Measurements from ENCODE around the gene PRKN.
"Not testable (repeated sequence)": the region's sequence is repeated elsewhere in the genome, so short reads cannot be mapped to it uniquely, and the experiment has no call there.

PRKN gene

DNA sequence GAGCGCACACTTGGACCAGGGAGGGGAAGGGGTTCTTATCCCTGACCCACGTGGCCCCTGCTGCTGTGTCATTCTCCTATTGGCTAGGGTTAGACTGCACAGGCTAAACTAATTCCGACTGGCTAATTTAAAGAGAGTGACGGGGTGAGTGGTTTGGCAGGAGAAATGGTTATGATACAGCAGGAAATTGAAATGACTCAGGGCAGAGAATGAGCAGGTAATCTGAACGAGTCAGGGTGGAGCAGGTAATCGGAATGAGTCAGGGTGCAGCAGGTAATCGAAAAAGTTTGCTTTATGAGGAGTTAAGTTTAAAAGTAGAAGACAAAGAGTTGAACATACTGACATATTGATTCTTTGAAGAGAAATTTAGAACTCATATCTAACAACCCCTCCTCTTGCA lies 1417.8 kb downstream of the PRKN start:
- not testable (repeated sequence) for DNase-seq

DNA sequence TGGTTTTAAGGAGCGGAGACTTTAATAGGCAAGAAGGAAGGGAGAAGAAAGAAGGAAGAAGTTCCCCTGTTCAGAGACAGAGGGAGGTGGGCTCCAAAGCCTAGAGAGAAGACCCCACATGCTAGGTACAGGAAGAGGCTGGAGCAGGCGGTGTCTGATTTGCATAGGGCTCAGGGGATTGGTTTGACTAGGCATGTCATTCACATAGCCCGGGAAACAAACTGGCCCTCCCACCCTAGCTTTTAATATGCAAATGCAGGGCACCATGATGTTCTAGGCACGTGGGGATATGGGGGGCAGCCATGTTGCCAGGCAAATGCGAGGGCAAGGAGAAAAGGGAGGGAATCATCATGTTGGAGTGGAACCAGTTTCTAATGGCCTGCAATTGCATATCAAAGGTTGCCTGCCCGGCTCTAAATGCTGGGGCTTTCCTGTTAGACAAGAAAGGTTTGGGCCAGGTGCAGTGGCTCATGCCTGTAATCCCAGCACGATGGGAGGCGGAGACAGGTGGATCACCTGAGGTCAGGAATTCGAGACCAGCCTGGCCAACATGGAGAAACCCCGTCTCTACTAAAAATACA lies 1419.4 kb downstream of the PRKN start:
- DNase-seq, result no peak

DNA sequence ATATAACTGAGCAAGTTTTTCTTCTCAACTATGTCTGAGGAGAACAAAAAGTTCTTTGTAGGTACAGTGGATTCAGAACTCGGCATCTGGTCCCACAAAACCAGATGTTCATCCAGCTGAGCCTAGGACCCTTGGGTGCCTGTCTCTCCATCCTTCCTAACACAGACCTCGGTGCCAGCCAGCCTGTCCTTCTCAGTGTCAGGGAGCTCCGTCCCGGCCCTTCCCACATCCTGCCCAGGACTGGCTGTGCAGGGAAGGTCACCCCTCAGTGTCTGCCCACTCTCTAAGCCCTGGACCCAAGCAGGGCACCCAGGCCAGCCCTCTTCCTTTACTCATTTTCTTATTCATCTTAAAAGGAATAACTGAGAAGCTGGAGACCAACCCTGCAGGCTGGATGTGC lies 1421.7 kb downstream of the PRKN start:
- DNase-seq, result no peak

DNA sequence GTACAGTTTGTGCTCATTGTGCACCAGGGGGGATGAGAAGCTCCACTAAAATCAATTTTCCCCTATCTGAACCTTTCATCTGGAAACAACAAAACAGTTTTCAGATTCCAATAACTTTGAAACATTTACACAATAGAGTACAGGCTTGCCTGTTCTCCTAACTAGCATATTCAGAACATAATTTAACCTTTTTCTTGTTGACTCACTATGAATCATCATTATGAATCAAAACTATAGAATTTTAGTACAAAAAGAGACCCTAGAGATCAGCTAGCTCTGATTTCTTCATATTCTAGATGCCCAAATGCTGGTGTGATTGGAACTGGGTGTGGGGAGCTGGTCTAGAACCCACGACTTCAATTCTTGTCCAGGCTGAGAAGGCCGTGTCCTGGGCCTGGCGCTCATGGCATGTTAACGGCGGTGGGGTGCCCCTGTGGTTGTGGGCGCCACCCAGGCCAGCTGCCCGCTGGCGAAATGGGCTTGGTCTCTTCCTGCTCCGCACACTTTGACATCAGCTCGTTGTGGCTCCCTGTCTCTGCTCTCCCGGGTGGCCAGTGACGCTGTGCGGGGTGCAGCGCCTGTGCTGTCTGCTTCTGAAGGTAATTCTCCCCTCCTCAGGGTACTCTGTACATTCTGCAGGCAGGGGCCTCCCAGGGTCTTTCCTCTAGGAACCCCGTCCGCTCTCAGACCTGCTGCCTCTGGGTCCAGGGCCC lies 1423.8 kb downstream of the PRKN start:
- no peak for DNase-seq

DNA sequence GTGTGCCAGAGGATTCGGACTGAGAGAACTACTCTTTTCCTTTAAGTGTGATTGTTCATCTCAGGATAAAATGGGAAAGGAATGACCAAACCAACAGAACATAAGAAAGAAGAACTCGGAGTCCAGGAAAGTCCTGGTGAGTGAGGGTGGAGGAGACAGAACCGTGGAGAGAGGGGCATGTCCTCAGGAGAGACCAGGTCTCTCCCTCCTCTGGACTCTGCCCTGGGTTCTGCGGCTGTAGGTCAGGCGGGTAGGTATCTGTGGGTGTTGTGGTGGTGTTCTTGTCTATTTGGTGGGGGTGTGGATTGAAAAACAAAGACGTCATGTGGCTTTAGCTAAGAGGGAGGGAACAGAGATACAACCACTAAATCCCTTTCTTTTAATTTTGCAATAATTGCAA lies 1424.6 kb downstream of the PRKN start:
- DNase-seq, result no peak

DNA sequence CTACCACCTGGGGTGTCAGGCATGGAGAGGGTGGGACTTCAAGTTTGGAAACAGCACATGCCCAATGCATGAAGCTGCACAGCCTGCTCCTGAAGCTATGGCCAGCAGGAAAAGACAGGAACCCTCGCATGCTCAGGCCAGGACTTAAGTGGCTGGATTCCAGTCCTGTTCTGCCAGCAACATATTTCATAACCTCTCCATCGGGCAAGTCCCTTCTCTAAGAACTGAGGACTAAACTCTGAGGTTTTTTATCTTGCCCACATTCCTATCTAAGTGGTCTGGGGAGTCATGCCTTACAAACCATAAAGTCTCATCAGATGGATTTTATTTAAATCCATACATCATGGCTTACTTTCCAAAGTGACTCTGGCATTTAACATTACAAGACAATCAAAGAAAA lies 1426.2 kb downstream of the PRKN start:
- DNase-seq, result no peak

DNA sequence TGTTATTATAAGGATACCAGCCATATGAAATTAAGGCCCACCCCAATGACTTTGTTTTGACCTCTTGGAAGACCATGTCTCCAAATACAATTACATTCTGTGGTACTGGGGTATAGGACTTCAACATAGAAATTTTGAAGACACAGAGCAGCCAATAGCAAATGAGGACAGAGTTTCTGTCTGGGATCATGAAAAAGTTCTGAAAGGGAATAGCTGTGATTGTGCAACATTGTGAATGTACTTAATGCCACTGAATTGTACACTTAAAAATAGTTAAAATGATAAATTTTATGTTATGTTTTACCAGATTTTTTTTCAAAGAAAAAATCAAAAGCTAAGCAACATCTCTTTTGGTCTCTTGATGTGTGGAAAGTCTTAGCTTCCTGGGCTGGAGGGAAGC lies 1426.7 kb downstream of the PRKN start:
- DNase-seq, result no peak

DNA sequence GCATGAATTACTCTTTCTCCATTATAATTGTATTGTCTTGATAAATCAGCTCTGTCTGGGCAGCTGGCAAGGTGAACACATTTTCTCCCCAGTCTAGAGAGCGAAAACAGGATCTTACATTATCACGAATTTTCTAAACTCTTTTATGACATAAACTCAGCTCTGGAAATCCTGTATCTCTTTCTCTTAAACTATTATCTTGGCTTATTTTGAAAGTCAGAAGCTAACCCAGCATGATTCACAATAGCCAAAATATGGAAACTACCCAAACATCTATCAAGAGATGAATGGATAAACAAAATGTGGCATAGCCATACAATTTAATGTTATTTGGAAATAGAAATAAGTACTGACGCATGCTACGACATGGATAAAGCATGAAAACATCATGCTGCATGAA lies 1427.8 kb downstream of the PRKN start:
- no peak for DNase-seq
